K562 (cell line): ENCODE results near the gene TMEM43.

Experiments
- CCAR2 ChIP-seq: fragments of 200-400 bp; formaldehyde crosslinking; IDR thresholded peaks from 2 replicates; pipeline ENCODE4 v1.6.1; 2017; ENCODE audit warnings: mild to moderate bottlenecking, low read depth, low read length
- CTCF ChIP-seq, 3 experiments: IDR thresholded peaks in 2 of 3; conservative IDR thresholded peaks in 1 of 3; 2 replicates each; pipeline ENCODE4 v1.5.1; 2011 to 2012; ENCODE audit warnings: low read length in 3 of 3, mild to moderate bottlenecking in 3 of 3, control low read depth in 2 of 3, improper control_type of control experiment in 1 of 3, inconsistent platforms in 1 of 3, low read depth in 1 of 3, mixed read lengths in 1 of 3, moderate library complexity in 1 of 3; ENCODE audit not compliant: insufficient read depth in 2 of 3
- E2F5 ChIP-seq: sonication (generic); formaldehyde crosslinking; IDR thresholded peaks from 2 replicates; pipeline ENCODE4 v1.8.0; 2022; ENCODE audit warnings: mild to moderate bottlenecking, missing genetic modification reagents
- FOS ChIP-seq: IDR thresholded peaks from 3 replicates; pipeline ENCODE4 v1.6.1; 2011; ENCODE audit not compliant: insufficient read length; ENCODE audit errors: extremely low read depth
- FOXK2 ChIP-seq, 2 experiments: fragments of 450-650 bp; IDR thresholded peaks in 1 of 2; conservative IDR thresholded peaks in 1 of 2; 2 replicates each; pipeline ENCODE4 v1.6.1; 2016; ENCODE audit warnings: low read depth in 2 of 2, mild to moderate bottlenecking in 1 of 2
- KLF16 ChIP-seq: IDR thresholded peaks from 2 replicates; pipeline ENCODE4 v1.6.1; 2016; ENCODE audit warnings: antibody characterized with exemption
- MAX ChIP-seq: sonication (generic); formaldehyde crosslinking; IDR thresholded peaks from 2 replicates; pipeline ENCODE4 v1.9.0; 2022; ENCODE audit warnings: mild to moderate bottlenecking, missing genetic modification reagents
- POLR2A ChIP-seq: fragments of 450-650 bp; conservative IDR thresholded peaks from 2 replicates; pipeline ENCODE4 v1.6.1; 2016
- SRSF7 ChIP-seq: fragments of 200-400 bp; formaldehyde crosslinking; optimal IDR thresholded peaks from 2 replicates; pipeline ENCODE3; 2017; ENCODE audit warnings: mild to moderate bottlenecking, low read depth, low read length
- TBP ChIP-seq: optimal IDR thresholded peaks from 2 replicates; pipeline ENCODE3; 2011; ENCODE audit warnings: low read depth, low read length, improper control_type of control experiment
- ZFP36 ChIP-seq: fragments of 150-350 bp; IDR thresholded peaks from 2 replicates; pipeline ENCODE4 v1.6.1; 2018; ENCODE audit warnings: low read length, low read depth; ENCODE audit not compliant: partially characterized antibody
- ZNF407 ChIP-seq: fragments of 450-650 bp; IDR thresholded peaks from 2 replicates; pipeline ENCODE4 v1.6.1; 2016; ENCODE audit warnings: low read depth
- TF ChIP-seq, protein P1 (sequence below): fragments of 250-450 bp; sonication (Bioruptor Pico); IDR thresholded peaks from 2 replicates; pipeline ENCODE4 v1.6.1; 2021; ENCODE audit warnings: mild to moderate bottlenecking
- TF ChIP-seq, protein P2 (sequence below): IDR thresholded peaks from 2 replicates; pipeline ENCODE4 v1.6.1; 2016; ENCODE audit warnings: missing genetic modification characterization, missing compliant biosample characterization

DNA sequence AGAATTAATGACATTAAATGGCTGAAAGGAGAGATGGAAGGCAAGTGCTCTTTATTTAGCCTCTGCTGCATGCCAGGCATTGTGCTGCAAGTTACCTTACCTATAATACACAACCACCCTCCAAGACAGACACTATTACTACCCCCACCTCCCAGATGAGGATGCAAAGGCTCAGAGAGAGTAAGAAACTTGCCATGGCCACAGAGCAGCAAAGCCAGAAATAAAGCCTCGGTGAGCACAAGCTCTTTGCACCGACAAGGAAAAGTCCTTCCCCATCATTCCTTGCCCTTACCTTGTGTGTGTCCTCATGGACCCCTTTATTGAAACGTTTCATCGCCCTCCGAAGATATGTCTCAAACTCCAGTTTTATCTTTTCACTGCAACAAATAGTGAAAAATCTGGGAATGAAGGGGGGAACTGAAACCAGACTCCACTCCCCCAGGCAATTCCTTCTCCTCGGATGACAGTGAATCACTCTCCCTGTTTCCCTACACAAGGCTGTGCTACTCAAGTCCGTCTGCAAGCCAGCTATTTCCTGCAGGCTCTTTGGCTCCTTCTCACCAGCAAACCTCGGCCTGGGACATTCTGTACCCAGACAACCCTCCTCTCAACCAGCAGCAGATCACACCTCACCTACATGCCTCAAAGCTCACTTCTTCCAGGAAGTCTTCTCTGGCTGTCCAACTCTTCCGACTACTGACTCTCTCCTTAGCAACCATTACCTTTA lies 42.2 kb downstream of the TMEM43 start:
- TF ChIP-seq, protein P1, sequence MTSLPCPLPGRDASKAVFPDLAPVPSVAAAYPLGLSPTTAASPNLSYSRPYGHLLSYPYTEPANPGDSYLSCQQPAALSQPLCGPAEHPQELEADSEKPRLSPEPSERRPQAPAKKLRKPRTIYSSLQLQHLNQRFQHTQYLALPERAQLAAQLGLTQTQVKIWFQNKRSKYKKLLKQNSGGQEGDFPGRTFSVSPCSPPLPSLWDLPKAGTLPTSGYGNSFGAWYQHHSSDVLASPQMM (CRISPR knock-in tag): no peak
- TF ChIP-seq SRSF7: no peak
- no peak for TF ChIP-seq POLR2A
- no peak for TF ChIP-seq KLF16
- TF ChIP-seq E2F5 (CRISPR knock-in tag): no peak
- TF ChIP-seq CTCF (IDR thresholded peaks at IDR 0.05 in 2 of 3, conservative IDR thresholded peaks at IDR 0.05 in 1 of 3; ENCODE audit: insufficient read depth in 2 of 3, low read depth in 1 of 3, low read length in 3 of 3): no peak
- TF ChIP-seq MAX: no peak
- TF ChIP-seq FOS: no peak
- no peak for TF ChIP-seq ZNF407
- no peak for TF ChIP-seq ZFP36
- TF ChIP-seq FOXK2 (conservative IDR thresholded peaks at IDR 0.05 in 1 of 2, IDR thresholded peaks at IDR 0.05 in 1 of 2; ENCODE audit: low read depth in 2 of 2): no peak
- TF ChIP-seq, protein P2, sequence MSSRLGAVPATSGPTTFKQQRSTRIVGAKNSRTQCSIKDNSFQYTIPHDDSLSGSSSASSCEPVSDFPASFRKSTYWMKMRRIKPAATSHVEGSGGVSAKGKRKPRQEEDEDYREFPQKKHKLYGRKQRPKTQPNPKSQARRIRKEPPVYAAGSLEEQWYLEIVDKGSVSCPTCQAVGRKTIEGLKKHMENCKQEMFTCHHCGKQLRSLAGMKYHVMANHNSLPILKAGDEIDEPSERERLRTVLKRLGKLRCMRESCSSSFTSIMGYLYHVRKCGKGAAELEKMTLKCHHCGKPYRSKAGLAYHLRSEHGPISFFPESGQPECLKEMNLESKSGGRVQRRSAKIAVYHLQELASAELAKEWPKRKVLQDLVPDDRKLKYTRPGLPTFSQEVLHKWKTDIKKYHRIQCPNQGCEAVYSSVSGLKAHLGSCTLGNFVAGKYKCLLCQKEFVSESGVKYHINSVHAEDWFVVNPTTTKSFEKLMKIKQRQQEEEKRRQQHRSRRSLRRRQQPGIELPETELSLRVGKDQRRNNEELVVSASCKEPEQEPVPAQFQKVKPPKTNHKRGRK (tag): no peak
- no peak for TF ChIP-seq TBP
- no peak for TF ChIP-seq CCAR2
